Vagina (tissue), 2 donors: ENCODE results near the gene GALR2.

Source experiments
- CTCF ChIP-seq, 3 experiments: fragments of 450-650 bp in 2 of 3; fragments of 200-600 bp in 1 of 3; sonication (generic) in 1 of 3; IDR thresholded peaks; one replicate each; pipeline ENCODE4 v1.5.1; 2017 to 2019; ENCODE audit warnings: antibody characterized with exemption in 3 of 3, mild to moderate bottlenecking in 2 of 3, moderate library complexity in 2 of 3
- POLR2A ChIP-seq, 2 donors: fragments of 450-650 bp; IDR thresholded peaks; one replicate each; pipeline ENCODE4 v1.6.1; 2017; ENCODE audit warnings: antibody characterized with exemption in 2 of 2, mild to moderate bottlenecking in 2 of 2, moderate library complexity in 2 of 2
- POLR2AphosphoS5 ChIP-seq, 2 donors: sonication (generic); formaldehyde crosslinking; IDR thresholded peaks; one replicate each; pipeline ENCODE4 v1.9.0; 2017; ENCODE audit warnings: antibody characterized with exemption in 2 of 2, mild to moderate bottlenecking in 2 of 2, low read depth in 1 of 2; ENCODE audit not compliant: insufficient read depth in 1 of 2

- no peak for TF ChIP-seq CTCF (IDR thresholded peaks at IDR 0.05)
- TF ChIP-seq POLR2AphosphoS5 (IDR thresholded peaks at IDR 0.05; ENCODE audit: insufficient read depth in 1 of 2, low read depth in 1 of 2) = no peak
- TF ChIP-seq POLR2A (IDR thresholded peaks at IDR 0.05) = no peak
These were observed 37.4 kb downstream of the GALR2 start for GRCh38 chr17:76111956-76112355.
